ENCODE measurements around the gene BCL2. TPM values are rescaled to one million over a fixed set of nuclear protein-coding genes. Genes with fewer than 3 reads are reported as not detected.

Gene BCL2
- total RNA-seq, 4 donors from 2014 or later = 14.3 to 34.8 (median 23.5) TPM

GRCh38 chr18:63312737-63313395 is 6.7 kb downstream of the BCL2 start:
- in situ Hi-C loops (cut with MboI; ENCODE audit: low pct_ligation_motif_present in 1 of 4, low pct_unique_long_range_greater_than_20kb in 1 of 4, low sequenced_read_pairs in 3 of 4) (loop anchor here in 1 of 4 donors (10.0 kb wide), 1 partner anchor 178 kb away; no protein-coding TSS in a partner anchor), intact Hi-C loops (cut with DNase I; ENCODE audit: low total_unique reads) (no loop called here)

GRCh38 chr18:63312019-63312409 is 7.6 kb downstream of the BCL2 start:
- no peaks in the 10 kb centered on the region for H3K36me3 ChIP-seq
- intact Hi-C loops (cut with DNase I; ENCODE audit: low total_unique reads) = no loop called here
- no peak for DNase-seq
- no peak overlapping the region for H3K4me3 ChIP-seq
- H3K4me1 ChIP-seq = peaks cover 3 to 50% (median 11%) of the 10 kb centered on the region in 4 donors
- in situ Hi-C loops (cut with MboI; ENCODE audit: low pct_ligation_motif_present in 1 of 4, low pct_unique_long_range_greater_than_20kb in 1 of 4, low sequenced_read_pairs in 3 of 4) = loop anchor here in 1 of 4 donors (10.0 kb wide), 1 partner anchor 177 kb away; no protein-coding TSS in a partner anchor
- no peaks in the 10 kb centered on the region for H3K27me3 ChIP-seq
- H3K27ac ChIP-seq = no peak overlapping the region
- H3K9me3 ChIP-seq = no peaks in the 10 kb centered on the region
- WGBS, 2 donors (ENCODE audit: low coverage in 1 of 2) = 86 to 100% methylated on average over 3 of the region's 3 CpGs
- TF ChIP-seq CTCF (IDR thresholded peaks at IDR 0.05) (no peak), POLR2AphosphoS5 (IDR thresholded peaks at IDR 0.05) (no peak), POLR2A (IDR thresholded peaks at IDR 0.05) (no peak), EP300 (IDR thresholded peaks at IDR 0.05; ENCODE audit: low read depth) (no peak)

More at GRCh38 chr18:63312737-63313395, 6.7 kb downstream of the BCL2 start:
- DNase-seq = no peak
- Histone ChIP-seq H3K27ac (peak overlapping the region in 2 of 4 donors; percentile 34 to 94), H3K27me3 (no peaks in the 10 kb centered on the region), H3K36me3 (no peaks in the 10 kb centered on the region), H3K4me3 (no peak overlapping the region), H3K4me1 (peaks cover 3 to 55% (median 16%) of the 10 kb centered on the region in 4 donors), H3K9me3 (no peaks in the 10 kb centered on the region)
- 56 to 59% methylated on average over 5 of the region's 5 CpGs for WGBS, 2 donors (ENCODE audit: low coverage in 1 of 2)
- no peak for TF ChIP-seq CTCF (IDR thresholded peaks at IDR 0.05)
- TF ChIP-seq POLR2AphosphoS5 (IDR thresholded peaks at IDR 0.05) = no peak
- no peak for TF ChIP-seq POLR2A (IDR thresholded peaks at IDR 0.05)
- no peak for TF ChIP-seq EP300 (IDR thresholded peaks at IDR 0.05; ENCODE audit: low read depth)

GRCh38 chr18:63311118-63312018 is 8.2 kb downstream of the BCL2 start:
- intact Hi-C loops (cut with DNase I; ENCODE audit: low total_unique reads) = no loop called here
- DNase-seq = no peak

More at GRCh38 chr18:63311118-63312018, 8.2 kb downstream of the BCL2 start:
- in situ Hi-C loops (cut with MboI; ENCODE audit: low pct_ligation_motif_present in 1 of 4, low pct_unique_long_range_greater_than_20kb in 1 of 4, low sequenced_read_pairs in 3 of 4) = loop anchor here in 1 of 4 donors (10.0 kb wide), 1 partner anchor 177 kb away; no protein-coding TSS in a partner anchor
- H3K27ac ChIP-seq = no peak overlapping the region
- 65 to 74% methylated on average over 6 to 8 of the region's 8 CpGs for WGBS, 2 donors (ENCODE audit: low coverage in 1 of 2)
- H3K27me3 ChIP-seq = no peaks in the 10 kb centered on the region
- TF ChIP-seq EP300 (IDR thresholded peaks at IDR 0.05; ENCODE audit: low read depth) = no peak
- TF ChIP-seq CTCF (IDR thresholded peaks at IDR 0.05) = no peak
- TF ChIP-seq POLR2A (IDR thresholded peaks at IDR 0.05) = no peak
- TF ChIP-seq POLR2AphosphoS5 (IDR thresholded peaks at IDR 0.05) = no peak
- H3K4me3 ChIP-seq = no peak overlapping the region
- H3K4me1 ChIP-seq = peaks cover 2 to 44% (median 7%) of the 10 kb centered on the region in 4 donors
- no peaks in the 10 kb centered on the region for H3K9me3 ChIP-seq
- no peaks in the 10 kb centered on the region for H3K36me3 ChIP-seq

All from transverse colon (tissue), 4 donors.